ENCODE data around the gene GXYLT1.

GRCh38 chr12:42053456-42053855 is 91.2 kb downstream of the GXYLT1 start:
- TF ChIP-seq CTCF (IDR thresholded peaks at IDR 0.05 in 2 of 3, conservative IDR thresholded peaks at IDR 0.05 in 1 of 3; ENCODE audit: borderline replicate concordance in 1 of 3, insufficient read depth in 1 of 3, low read depth in 2 of 3, low read length in 2 of 3) (no peak), POLR2A (IDR thresholded peaks at IDR 0.05; ENCODE audit: borderline replicate concordance, extremely low read depth, insufficient read depth, insufficient read length) (no peak), EZH2 (IDR thresholded peaks at IDR 0.05) (no peak), CBX3 (IDR thresholded peaks at IDR 0.05; ENCODE audit: low read depth) (no peak), YY1 (IDR thresholded peaks at IDR 0.05; ENCODE audit: extremely low read depth, insufficient replicate concordance, low read depth, low read length) (no peak), RAD21 (IDR thresholded peaks at IDR 0.05; ENCODE audit: low read depth) (no peak), POLR2AphosphoS5 (IDR thresholded peaks at IDR 0.05; ENCODE audit: low read depth, low read length) (no peak), SIN3A (IDR thresholded peaks at IDR 0.05; ENCODE audit: low read depth) (no peak), EZH2phosphoT487 (IDR thresholded peaks at IDR 0.05; ENCODE audit: borderline replicate concordance) (no peak)
- TF ChIP-seq, protein P1, sequence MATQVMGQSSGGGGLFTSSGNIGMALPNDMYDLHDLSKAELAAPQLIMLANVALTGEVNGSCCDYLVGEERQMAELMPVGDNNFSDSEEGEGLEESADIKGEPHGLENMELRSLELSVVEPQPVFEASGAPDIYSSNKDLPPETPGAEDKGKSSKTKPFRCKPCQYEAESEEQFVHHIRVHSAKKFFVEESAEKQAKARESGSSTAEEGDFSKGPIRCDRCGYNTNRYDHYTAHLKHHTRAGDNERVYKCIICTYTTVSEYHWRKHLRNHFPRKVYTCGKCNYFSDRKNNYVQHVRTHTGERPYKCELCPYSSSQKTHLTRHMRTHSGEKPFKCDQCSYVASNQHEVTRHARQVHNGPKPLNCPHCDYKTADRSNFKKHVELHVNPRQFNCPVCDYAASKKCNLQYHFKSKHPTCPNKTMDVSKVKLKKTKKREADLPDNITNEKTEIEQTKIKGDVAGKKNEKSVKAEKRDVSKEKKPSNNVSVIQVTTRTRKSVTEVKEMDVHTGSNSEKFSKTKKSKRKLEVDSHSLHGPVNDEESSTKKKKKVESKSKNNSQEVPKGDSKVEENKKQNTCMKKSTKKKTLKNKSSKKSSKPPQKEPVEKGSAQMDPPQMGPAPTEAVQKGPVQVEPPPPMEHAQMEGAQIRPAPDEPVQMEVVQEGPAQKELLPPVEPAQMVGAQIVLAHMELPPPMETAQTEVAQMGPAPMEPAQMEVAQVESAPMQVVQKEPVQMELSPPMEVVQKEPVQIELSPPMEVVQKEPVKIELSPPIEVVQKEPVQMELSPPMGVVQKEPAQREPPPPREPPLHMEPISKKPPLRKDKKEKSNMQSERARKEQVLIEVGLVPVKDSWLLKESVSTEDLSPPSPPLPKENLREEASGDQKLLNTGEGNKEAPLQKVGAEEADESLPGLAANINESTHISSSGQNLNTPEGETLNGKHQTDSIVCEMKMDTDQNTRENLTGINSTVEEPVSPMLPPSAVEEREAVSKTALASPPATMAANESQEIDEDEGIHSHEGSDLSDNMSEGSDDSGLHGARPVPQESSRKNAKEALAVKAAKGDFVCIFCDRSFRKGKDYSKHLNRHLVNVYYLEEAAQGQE (IDR thresholded peaks at IDR 0.05; ENCODE audit: low read depth), result no peak
- TF ChIP-seq, protein P2, sequence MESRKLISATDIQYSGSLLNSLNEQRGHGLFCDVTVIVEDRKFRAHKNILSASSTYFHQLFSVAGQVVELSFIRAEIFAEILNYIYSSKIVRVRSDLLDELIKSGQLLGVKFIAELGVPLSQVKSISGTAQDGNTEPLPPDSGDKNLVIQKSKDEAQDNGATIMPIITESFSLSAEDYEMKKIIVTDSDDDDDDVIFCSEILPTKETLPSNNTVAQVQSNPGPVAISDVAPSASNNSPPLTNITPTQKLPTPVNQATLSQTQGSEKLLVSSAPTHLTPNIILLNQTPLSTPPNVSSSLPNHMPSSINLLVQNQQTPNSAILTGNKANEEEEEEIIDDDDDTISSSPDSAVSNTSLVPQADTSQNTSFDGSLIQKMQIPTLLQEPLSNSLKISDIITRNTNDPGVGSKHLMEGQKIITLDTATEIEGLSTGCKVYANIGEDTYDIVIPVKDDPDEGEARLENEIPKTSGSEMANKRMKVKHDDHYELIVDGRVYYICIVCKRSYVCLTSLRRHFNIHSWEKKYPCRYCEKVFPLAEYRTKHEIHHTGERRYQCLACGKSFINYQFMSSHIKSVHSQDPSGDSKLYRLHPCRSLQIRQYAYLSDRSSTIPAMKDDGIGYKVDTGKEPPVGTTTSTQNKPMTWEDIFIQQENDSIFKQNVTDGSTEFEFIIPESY (IDR thresholded peaks at IDR 0.05; ENCODE audit: extremely low read depth, insufficient replicate concordance, low read length), result no peak
- TF ChIP-seq, protein P3, sequence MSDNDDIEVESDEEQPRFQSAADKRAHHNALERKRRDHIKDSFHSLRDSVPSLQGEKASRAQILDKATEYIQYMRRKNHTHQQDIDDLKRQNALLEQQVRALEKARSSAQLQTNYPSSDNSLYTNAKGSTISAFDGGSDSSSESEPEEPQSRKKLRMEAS (IDR thresholded peaks at IDR 0.05), result no peak

Measured in HCT116 (cell line).